Vagina (tissue), 2 donors: ENCODE data around the gene FBN3. TPM values are rescaled to one million over a fixed set of nuclear protein-coding genes. Genes with fewer than 3 reads are reported as not detected.
A peak's percentile ranks its signal among the peaks of the same experiment; 100 is the strongest.

Source experiments
- DNase-seq, 2 donors: peaks; one replicate each; pipeline ENCODE4 v3.0.0-alpha.2; 2017; ENCODE audit errors: extremely low spot score in 2 of 2
- H3K27ac ChIP-seq: fragments of 200-600 bp; sonication (generic); one replicate; pipeline ENCODE4 v1.5.1; 2019
- H3K27me3 ChIP-seq: fragments of 200-600 bp; sonication (generic); one replicate; pipeline ENCODE4 v1.5.1; 2019
- H3K36me3 ChIP-seq, 2 donors: fragments of 200-600 bp; sonication (generic); one replicate each; pipeline ENCODE4 v1.5.1; 2017 to 2019
- H3K4me1 ChIP-seq: fragments of 200-600 bp; sonication (generic); one replicate; pipeline ENCODE4 v1.5.1; 2019
- H3K4me3 ChIP-seq, 2 donors: fragments of 200-600 bp; sonication (generic); 1 replicate in 1 of 2; 2 replicates in 1 of 2; pipeline ENCODE4 v1.5.1; 2016 to 2019
- H3K9me3 ChIP-seq: fragments of 200-600 bp; sonication (generic); one replicate; pipeline ENCODE4 v1.5.1; 2019
- POLR2A ChIP-seq, 2 donors: fragments of 450-650 bp; IDR thresholded peaks; one replicate each; pipeline ENCODE4 v1.6.1; 2017; ENCODE audit warnings: antibody characterized with exemption in 2 of 2, mild to moderate bottlenecking in 2 of 2, moderate library complexity in 2 of 2
- POLR2AphosphoS5 ChIP-seq, 2 donors: sonication (generic); formaldehyde crosslinking; IDR thresholded peaks; one replicate each; pipeline ENCODE4 v1.9.0; 2017; ENCODE audit warnings: antibody characterized with exemption in 2 of 2, mild to moderate bottlenecking in 2 of 2, low read depth in 1 of 2; ENCODE audit not compliant: insufficient read depth in 1 of 2
- intact Hi-C: fragments of 100-400 bp; cut with DNase I; formaldehyde crosslinking; loops from one replicate; pipeline ENCODE4 v1.15.1; 2023
- total RNA-seq: library from RNA; depleted of rRNA; stranded (reverse); fragments of >200 nt; gene quantifications from one replicate; pipeline ENCODE4 v1.2.3, GENCODE V29; 2016
- TF ChIP-seq, protein P1 (sequence below), 3 experiments: fragments of 450-650 bp in 2 of 3; fragments of 200-600 bp in 1 of 3; sonication (generic) in 1 of 3; IDR thresholded peaks; one replicate each; pipeline ENCODE4 v1.5.1; 2017 to 2019; ENCODE audit warnings: antibody characterized with exemption in 3 of 3, mild to moderate bottlenecking in 2 of 3, moderate library complexity in 2 of 3

Gene FBN3
- total RNA-seq: not detected

DNA sequence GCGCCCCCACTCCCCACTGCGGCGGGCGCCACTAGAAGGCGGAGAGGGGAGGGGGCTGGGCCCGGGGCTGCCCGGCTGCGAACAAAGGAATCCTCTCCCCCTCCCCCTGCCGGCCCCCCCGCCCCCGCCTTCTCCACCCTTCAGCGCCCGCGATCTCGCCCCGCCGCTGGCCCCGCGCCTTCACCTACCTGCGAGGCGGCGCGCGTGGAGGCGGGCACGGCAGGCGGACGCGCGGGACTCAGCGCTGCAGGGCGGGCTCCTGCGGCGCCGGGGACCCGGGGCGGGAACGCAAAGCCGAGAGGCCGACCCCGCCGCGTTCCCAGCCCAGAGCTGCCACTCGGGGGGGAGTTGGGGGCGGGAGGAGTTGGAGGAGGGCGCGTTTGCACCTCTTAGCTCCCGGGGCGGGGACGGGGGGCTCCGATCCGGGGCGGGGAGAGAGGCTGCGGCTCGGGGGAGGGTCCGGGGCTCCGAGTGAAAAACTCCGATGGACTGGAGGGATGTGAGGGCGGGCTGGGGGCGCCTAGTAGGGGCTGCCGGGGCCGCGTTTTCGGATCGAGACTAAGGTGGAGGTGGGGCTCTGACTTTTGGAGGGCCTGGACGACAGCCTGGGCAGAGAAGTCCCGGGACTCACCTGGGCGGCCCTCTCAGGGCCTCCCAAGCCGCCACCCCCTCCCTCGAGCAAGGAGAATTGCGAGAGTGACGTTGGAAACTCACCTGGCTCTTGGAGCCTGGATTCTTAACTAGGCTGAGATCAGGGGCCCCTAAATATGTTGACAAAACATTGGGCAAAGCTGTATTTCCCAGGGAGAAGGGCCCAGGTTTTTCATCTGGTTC is at the start of gene FBN3:
FBN3 (minus strand) TSS at position 332 of the 834 bp plus-strand sequence. CDS start 2,112 bp downstream, outside the sequence.
- DNase-seq: no peak
- no peaks in the 10 kb centered on the region for H3K9me3 ChIP-seq
- TF ChIP-seq POLR2AphosphoS5 (IDR thresholded peaks at IDR 0.05; ENCODE audit: insufficient read depth in 1 of 2, low read depth in 1 of 2): no peak
- no peak for TF ChIP-seq POLR2A (IDR thresholded peaks at IDR 0.05)
- TF ChIP-seq, protein P1, sequence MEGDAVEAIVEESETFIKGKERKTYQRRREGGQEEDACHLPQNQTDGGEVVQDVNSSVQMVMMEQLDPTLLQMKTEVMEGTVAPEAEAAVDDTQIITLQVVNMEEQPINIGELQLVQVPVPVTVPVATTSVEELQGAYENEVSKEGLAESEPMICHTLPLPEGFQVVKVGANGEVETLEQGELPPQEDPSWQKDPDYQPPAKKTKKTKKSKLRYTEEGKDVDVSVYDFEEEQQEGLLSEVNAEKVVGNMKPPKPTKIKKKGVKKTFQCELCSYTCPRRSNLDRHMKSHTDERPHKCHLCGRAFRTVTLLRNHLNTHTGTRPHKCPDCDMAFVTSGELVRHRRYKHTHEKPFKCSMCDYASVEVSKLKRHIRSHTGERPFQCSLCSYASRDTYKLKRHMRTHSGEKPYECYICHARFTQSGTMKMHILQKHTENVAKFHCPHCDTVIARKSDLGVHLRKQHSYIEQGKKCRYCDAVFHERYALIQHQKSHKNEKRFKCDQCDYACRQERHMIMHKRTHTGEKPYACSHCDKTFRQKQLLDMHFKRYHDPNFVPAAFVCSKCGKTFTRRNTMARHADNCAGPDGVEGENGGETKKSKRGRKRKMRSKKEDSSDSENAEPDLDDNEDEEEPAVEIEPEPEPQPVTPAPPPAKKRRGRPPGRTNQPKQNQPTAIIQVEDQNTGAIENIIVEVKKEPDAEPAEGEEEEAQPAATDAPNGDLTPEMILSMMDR (IDR thresholded peaks at IDR 0.05): no peak
- intact Hi-C loops: no loop called here
- H3K27ac ChIP-seq: no peak within 1 kb of the TSS
- peak within 1 kb of the TSS in 1 of 2 donors; percentile 12 for H3K4me3 ChIP-seq
- no peaks in the 10 kb centered on the region for H3K36me3 ChIP-seq
- peaks cover 6% of the 10 kb centered on the region for H3K27me3 ChIP-seq
- peaks cover 17% of the 10 kb centered on the region for H3K4me1 ChIP-seq

DNA sequence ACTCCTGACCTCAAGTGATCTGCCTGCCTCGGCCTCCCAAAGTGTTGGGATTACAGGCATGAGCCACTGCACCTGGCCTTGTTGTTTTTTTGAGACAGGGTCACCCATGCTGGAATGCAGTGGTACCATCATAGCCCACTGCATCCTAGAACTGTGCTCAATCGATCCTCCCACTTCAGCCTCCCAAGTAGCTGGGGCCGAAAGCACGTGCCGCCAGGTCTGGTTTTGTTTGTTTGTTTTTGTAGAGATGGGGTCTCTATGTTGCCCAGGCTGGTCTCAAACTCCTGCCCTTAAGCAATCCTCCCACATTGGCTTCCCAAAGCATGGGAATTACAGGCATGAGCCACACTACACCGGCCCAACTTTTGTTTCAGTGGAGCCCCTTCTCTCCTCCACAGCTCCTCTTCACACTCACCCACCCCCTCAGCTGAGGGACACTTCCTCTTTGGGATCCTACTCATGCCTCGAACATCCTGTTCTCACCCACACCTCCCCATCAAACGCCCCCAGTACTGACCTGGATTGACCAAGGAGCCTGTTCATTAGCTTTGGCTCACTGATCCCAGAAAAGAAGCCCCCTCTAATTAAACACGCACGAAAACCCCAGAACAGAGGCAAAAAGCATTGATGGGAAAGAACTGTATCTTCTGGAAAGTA is 47.0 kb upstream of the FBN3 start:
- intact Hi-C loops: no loop called here
- no peak overlapping the region for H3K27ac ChIP-seq

DNA sequence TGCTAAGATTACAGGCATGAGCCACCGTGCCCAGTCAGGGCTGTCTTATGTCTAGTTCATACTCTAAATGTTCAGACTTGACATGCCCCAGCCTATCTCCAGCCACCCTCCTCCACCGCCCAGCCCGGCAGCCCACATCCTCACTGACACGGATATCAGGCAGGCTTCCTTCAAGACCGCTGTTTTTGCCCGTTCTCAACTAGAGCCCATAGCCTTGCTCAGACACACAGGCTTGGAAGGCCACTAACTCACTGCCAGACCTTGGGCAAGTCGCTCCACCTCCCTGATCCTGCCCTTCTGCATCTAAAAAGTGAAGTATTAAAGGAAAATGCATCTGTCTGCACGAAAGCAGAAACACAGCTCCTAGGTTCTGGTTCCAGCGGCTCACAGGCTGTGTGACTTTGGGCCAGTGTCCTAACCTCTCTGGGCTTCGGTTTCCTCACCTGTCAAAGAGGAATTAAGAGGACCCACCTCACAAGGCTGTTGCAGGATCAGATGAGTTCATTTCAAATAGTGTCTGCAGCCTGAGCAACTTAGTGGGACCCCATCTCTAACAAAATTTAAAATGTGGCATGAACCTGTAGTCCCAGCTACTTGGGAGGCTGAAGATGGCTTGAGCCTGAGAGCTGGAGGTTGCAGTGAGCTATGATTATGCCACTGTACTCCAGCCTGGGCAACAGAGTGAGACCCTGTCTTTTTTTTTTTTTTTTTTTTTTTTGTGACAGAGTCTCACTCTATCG is 45.3 kb upstream of the FBN3 start:
- H3K4me3 ChIP-seq: no peak overlapping the region
- intact Hi-C loops: no loop called here

More for the DNA sequence above, 47.0 kb upstream of the FBN3 start:
- H3K4me1 ChIP-seq: peaks cover 8% of the 10 kb centered on the region
- H3K36me3 ChIP-seq: no peaks in the 10 kb centered on the region
- no peak overlapping the region for H3K4me3 ChIP-seq
- H3K9me3 ChIP-seq: no peaks in the 10 kb centered on the region
- TF ChIP-seq POLR2AphosphoS5 (IDR thresholded peaks at IDR 0.05; ENCODE audit: insufficient read depth in 1 of 2, low read depth in 1 of 2) (no peak), POLR2A (IDR thresholded peaks at IDR 0.05) (no peak)
- TF ChIP-seq, protein P1 (IDR thresholded peaks at IDR 0.05): no peak
- no peaks in the 10 kb centered on the region for H3K27me3 ChIP-seq
- no peak for DNase-seq

DNA sequence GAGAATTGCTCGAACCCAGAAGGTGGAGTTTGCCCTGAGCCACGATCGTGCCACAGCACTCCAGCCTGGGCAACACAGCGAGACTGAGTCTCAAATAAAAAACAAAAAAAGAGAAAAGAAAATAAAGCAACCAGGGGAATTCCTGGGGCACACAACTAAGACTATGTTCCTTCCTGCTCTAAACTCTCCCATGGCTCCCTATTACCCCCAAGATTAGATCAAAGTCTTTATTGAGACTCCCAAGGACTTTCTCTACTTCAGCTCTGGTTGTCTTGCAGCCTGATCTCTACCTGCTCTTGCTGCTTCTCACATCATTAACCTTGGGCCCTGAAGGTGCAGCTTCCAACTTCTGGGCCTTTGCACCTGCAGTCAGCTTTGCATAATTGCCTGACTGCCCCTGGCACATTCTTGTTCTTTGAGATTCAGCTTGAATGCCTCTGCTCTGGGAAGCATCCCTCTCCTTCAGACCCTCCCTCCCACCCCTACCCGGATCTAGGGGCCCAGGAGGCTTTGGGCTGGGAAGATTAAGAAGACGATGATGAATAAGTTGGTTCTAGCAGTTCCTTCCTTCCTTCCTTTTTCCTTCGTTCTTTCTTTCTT is 42.9 kb upstream of the FBN3 start:
- no peaks in the 10 kb centered on the region for H3K36me3 ChIP-seq
- peaks cover 8% of the 10 kb centered on the region for H3K4me1 ChIP-seq
- H3K27ac ChIP-seq: no peak overlapping the region
- H3K27me3 ChIP-seq: no peaks in the 10 kb centered on the region
- TF ChIP-seq POLR2A (IDR thresholded peaks at IDR 0.05) (no peak), POLR2AphosphoS5 (IDR thresholded peaks at IDR 0.05; ENCODE audit: insufficient read depth in 1 of 2, low read depth in 1 of 2) (no peak)
- TF ChIP-seq, protein P1 (IDR thresholded peaks at IDR 0.05): no peak
- no peak overlapping the region for H3K4me3 ChIP-seq
- no peak for DNase-seq
- intact Hi-C loops: no loop called here
- no peaks in the 10 kb centered on the region for H3K9me3 ChIP-seq

More for the DNA sequence above, 45.3 kb upstream of the FBN3 start:
- Histone ChIP-seq H3K36me3 (no peaks in the 10 kb centered on the region), H3K4me1 (peaks cover 8% of the 10 kb centered on the region), H3K27me3 (no peaks in the 10 kb centered on the region), H3K9me3 (no peaks in the 10 kb centered on the region), H3K27ac (no peak overlapping the region)
- no peak for DNase-seq
- TF ChIP-seq POLR2A (IDR thresholded peaks at IDR 0.05): no peak
- TF ChIP-seq, protein P1 (IDR thresholded peaks at IDR 0.05): no peak
- no peak for TF ChIP-seq POLR2AphosphoS5 (IDR thresholded peaks at IDR 0.05; ENCODE audit: insufficient read depth in 1 of 2, low read depth in 1 of 2)
